NK-92 treated with Interleukin-12 subunit alpha and Interleukin-12 subunit beta, amount 100 ng/mL, for 24 hours (cell line): ENCODE measurements around the gene SYT5.
"Not testable (repeated sequence)": the region's sequence is repeated elsewhere in the genome, so short reads cannot be mapped to it uniquely, and the experiment has no call there.

ENCODE experiments used
- DNase-seq: peaks from one replicate; lab custom pipeline; 2025; lab: John Stamatoyannopoulos, UW

SYT5 gene

DNA sequence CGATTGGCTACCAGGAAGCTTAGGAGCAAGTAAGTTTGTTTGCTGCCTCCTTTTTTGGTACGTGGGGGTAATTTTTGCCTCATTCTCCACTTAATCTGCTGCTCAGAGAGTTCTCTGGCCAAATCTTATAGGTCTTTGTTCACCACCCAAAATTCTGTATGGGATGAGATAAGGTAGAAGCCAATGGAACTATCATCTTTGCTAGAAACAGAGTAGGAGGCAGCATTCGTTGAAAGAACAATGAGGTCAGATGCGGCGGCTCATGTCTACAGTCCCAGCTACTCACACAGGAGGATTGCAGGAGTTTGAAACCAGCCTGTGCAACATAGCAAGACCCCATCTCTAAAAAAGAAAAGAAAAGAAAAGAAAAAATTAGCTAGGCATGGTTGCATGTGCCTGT is 8.6 kb downstream of the SYT5 start:
- no peak for DNase-seq

DNA sequence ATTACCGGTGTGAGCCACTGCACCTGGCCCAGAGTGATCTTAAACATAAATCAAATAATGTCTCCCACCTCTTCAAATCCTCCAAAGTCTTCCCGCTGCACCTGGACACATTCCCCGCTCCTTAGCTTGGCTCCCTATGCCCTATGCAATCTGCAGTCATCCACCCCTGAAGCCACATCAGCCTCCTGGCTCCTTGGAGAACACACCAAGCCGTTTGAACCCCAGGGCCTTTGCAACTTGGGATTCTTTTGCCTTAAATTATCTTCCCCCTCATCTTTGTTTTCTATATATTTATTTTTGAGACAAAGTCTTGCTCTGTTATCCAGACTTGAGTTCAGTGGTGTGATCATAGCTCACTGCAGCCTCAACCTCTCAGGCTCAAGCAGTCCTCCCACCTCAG is 11.0 kb downstream of the SYT5 start:
- no peak for DNase-seq

DNA sequence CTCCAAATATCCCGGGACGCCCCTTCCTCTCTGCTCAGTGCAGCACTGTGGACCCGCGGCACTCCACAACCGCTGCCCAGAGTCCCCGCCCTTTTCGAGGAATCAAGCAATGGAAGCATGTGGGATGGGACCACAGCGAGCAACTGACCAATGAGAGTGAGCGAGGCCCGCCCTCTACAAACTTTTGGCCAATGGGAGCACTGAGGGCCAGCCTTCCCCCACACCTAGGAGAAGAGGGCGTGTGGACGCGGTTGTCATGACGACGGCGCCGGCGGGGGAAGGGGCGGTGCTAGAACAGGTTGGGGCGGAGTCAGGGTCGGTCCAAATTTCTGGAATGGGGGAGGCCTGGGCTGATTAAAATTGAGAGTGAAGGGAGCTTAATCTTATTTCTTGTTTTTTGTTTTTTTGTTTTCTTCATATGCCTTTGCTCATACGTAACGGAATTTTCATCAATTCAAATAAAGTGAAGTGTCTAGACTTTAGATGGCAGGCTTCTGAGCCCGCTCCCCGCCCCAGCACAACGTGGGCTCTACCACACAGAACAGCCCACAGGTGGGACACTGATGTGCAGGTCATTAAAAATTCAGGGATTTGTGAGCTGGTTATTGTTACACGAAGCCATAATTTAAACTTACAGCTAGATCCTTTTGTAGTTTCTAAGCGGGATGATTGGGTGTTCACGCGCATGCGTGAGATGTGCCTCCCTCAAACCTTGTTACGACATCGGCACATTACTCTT is 13.4 kb downstream of the SYT5 start, which contains the start of gene DNAAF3:
TSS of gene DNAAF3 (minus strand) at position 84 of the 739 bp plus-strand sequence. CDS start 200 bp downstream, outside the sequence.
- no peak for DNase-seq

DNA sequence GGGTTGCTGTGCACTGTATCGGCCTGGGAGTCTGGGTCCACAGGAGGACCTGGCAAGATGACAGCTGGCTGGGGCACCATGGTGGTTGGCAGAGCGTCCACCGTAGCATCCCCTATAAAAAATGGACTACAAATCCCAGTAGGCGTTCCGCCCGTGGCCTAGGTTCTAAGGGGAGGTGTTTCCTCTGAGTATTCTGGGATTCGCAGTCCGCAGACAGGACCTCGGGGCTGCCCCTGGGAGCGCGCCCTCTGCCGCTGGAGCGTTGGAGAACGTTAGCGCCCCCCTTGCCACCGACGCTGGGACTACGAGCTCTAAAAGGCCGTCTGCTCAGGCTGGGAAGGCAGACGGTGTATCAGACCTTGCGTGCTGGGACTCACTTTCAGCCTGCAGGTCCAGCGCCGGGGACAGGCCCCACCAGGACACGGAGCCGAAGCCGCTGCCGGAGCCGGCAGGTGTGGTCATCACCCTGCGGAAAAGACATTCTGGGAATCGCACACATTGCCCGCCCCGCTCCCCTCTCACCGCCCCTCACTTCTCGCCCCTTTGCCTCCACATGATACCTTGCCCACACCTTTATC is 14.0 kb downstream of the SYT5 start:
- DNase-seq, result no peak

DNA sequence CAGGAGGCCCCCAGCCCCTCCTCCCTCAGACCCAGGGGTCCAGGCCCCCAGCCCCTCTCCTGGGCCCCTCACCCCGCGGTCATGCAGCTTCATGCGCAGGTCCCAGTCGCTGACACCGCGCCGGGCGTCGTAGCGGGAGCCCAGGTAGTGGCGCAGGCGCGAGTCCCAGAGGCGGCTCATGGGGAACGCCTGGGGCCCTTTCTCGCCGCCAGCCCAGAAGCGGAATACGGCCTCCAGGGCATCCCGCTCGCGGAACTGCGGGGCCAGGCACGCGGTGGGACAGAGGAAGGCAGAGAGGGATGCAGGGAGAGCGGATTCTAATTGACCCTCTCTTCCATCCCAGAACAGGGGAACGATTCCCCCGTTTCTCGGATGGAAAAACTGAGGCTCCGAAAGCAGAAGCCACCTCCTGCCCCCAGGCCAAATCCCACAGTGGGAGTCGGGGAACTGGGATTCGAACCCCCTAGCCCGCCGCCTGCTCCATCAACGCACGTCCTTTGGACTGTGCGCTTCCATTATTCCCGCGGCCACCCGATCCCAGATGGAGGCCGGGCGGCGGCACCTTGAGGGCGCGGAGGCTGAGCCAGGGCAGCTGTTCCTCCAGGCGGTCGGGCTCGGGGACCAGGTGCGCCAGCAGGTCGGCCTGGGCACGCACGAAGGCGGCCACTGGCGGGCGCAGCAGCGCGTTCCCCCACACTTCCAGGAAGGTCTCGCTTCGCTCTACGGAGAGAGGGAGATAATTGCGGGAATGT is 18.3 kb downstream of the SYT5 start:
- DNase-seq, result no peak

DNA sequence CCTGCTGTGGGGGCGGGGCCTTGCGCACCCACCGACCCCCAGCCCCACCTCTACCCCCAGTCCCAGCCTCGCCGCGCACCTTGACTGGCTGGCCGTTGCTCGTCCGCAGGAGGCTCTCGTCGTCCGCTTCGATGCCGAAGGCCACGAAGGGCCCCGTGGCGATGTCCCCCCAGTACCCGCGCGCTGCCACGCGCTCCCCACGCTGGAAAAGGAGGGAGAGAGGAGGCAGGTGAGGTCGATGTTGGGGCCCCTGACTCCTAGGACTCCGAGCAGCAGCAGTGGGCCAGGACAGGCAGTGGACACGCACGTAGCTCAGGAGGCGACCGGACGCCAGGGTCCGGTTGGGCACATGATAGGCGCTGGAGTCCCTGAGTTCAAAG is 19.1 kb downstream of the SYT5 start:
- DNase-seq, result no peak

DNA sequence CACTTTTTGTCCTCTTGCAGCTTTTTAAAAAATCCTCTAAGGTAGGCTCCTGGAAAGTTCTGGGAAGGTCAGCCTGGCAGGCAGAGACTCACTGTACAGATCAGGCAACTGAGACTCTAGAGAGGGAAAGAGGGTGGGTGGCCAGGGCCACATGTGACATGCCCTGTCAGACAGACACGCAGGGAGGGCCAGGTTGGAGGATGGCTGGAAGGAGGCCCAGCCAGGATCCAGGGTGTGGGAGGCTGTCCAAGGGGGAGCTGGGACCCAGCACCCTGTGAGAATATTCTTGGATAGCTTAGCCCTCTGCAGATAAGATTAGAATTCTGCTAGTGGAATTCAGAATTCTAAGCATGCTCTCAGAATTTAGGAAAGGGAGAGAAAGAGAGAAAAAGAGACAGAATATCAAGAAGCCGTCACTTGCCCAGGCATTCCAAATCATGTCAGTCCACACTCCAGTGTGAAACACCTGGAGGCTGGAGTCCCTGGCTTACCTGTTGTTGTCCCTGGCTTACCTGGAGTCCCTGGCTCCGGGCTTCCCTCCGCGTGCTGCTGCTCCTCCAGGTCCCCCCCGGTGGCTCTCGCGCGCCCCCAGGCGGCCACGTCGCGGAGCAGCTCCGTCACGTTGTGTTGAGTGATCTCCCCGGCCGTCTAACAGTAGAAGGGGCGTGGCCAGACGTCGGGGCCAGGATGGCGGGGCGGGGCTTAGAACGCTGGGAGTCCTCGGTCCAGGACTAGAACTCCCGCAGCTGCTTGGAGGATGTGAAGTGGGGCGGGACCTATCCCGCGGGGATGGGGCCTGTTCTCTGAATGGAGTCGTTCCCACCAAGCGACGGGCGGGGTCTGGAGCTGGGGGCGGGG is 19.7 kb downstream of the SYT5 start:
- peak; percentile 90 for DNase-seq

DNA sequence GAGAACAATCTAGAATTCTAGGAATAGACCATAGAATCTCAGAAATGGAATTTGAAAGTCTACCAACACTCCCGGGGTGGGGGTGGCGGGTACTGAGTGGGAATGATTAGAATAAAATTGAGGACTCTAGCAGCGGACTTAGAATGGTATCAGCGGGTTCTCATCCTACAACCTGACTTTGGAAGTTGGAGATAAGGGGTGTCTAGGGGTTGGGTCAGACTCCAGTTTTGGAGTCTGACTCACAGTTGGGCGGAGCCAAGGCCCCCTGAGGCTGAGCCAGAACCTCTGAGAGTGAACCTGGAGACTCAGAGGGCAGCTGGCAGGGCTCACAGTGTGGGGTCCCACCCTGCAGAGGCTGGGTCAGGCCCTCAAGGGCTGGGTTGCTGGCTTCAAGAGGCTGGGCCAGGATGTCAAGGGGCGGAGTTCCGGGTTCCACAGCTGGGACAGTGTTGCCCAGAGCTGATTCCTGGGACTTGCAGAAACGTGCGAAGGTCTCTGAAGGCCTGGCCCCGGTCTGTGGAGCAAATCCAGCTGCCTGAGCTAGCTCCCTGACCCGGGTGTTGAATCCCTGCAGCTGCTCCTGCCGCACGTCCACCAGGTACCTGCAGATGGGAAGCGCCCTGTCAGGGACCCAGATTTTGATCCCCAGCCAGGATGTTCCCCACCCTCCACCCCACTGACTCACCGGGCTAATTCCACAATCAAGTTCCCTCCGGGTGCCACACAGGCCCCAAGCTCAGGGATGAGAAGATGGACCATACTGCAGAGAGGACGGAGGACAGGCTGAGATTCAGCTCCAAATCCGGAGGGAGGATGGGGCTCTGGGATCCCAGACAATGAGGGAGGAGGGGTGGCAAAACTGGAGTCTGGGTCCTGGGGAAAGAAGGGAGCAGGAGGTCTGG is 21.0 kb downstream of the SYT5 start:
- DNase-seq, result no peak

DNA sequence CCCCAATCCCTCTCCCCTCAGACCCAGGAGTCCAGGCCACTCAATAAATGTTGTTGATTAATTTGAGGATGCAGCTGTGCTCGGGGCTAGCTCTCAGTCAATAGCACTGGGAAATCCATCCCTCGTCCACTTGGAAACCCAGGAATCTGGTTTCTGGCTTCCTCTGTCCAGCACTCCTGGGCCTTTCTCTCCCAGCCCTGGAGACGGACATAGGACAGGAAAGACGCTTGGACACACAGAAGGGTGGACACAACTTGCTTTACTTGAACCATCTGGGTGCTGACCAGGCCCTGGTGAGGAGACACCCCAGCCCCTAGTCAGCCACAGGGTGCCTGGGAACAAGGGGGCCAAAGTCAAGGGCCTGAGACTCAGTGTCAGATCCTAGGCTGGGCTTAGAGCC is 21.7 kb downstream of the SYT5 start:
- DNase-seq, result no peak

DNA sequence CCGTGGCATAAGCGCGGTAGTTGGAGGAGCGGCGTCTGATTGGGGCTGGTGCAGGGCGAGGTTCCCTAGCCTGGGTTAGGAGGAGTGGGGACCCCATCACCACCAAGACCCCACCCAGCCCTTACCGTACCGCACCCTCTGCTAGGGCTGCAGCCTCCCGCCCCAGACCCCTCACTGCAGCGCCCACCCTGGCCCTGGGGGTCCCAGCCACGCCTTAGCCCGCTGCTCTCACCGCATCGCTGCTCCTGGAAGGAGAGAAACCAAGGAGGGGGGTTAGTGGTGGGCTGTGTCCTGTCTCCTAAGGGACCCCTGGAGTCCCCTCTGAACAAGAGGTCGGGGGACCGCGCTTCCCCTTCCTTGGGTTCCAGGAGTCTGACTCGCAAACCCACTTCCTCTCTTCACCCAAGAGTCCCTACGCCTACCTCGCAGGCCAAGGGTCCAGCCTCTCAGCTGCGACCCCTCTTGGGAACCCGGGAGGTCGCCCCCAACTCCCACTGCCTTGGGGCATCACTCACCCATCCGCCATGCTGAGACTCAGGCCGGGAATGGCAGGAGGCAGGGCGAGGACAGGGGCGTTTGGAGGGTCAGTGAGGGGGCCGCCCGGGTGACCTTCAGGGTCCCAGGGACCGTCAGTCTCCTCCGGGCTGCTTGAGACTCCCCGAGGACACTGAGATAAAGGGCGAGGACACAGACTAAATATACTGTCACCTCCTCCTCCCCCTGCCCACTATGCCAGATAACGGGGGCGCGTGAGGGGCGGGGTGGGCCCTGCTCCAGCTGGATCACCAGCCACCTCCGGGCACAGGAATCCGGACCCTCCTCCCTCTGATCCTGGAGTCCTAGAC is 22.8 kb downstream of the SYT5 start, which contains the start of gene TNNI3:
TSS of gene TNNI3 (minus strand) at position 669 of the 845 bp plus-strand sequence. CDS start at position 526, 143 bp downstream.
- DNase-seq, result no peak

DNA sequence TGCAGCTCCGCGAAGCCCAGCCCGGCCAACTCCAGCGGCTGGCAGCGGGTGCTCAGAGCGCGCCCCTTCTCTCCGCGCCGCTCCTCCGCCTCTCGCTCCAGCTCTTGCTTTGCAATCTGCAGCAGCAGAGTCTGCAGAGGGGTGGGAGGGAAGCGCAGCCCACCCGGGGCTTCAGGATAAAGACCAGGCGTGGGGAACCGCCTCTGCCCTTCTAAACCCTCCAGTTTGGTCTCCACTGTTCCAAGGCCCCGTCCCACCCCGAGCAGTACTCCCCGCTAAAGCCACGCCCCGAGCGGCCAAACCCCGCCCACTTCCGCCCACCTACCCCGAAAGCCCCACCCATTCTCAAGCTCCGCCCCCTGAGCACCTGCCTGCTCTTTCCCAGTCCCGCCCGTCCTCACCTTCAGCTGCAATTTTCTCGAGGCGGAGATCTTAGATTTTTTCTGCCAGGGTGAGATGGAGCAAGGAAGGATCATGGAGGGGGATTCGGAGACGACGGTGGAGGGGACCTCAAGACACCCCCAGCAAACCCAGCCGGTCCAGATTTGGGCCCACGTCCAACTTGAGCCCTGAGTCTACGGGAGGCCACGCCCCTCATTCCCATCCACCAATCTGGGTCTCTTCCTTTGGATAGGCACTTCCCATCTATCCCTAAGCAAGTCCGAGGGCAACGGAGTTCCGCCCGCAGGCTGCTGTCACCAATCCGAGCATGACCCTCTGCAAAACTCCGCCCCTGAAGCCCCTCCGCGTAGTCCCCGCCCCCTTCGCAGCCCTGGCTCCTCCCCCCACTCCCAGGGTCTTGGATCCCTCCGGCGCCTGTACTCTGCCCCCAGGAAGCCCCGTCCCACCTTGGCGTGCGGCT is 23.7 kb downstream of the SYT5 start:
- DNase-seq, result no peak

DNA sequence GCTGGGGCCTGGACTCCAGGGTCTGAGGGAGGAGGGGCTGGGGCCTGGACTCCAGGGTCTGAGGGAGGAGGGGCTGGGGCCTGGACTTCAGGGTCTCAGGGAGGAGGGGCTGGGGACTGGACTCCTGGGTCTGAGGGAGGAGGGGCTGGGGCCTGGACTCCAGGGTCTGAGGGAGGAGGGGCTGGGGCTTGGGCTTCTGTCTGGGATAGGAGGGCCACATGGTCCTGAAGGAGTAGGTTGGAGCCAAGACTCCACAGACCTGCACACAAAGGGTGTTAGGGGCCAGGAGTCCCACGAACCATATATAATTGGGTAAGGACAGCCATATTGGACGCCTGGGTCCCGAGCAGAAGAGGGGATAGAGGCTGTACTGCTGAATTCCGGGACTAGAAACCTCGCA is 24.3 kb downstream of the SYT5 start:
- not testable (repeated sequence) for DNase-seq

DNA sequence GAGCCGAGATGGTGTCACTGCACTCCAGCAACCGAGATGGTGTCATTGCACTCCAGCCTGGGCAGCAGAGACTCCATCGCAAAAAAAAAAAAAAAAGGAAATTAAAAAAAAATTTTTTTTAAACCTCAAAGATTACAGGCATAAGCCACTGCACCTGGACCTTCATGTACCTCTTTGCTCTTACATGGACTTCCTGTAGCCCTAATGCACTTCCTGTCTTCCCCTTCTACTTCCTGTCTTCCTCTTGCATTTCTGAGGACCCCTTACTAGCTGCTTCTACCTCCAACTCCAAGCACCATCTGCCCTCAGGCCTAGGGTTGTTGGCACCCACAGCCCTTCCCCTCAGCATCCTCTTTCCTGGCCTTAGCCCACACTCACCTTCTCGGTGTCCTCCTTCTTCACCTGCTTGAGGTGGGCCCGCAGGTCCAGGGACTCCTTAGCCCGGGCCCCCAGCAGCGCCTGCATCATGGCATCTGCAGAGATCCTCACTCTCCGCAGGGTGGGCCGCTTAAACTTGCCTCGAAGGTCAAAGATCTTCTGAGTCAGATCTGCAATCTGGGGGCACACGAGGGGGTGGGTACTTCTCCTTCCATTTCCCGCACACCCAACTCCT is 26.3 kb downstream of the SYT5 start:
- no peak for DNase-seq

DNA sequence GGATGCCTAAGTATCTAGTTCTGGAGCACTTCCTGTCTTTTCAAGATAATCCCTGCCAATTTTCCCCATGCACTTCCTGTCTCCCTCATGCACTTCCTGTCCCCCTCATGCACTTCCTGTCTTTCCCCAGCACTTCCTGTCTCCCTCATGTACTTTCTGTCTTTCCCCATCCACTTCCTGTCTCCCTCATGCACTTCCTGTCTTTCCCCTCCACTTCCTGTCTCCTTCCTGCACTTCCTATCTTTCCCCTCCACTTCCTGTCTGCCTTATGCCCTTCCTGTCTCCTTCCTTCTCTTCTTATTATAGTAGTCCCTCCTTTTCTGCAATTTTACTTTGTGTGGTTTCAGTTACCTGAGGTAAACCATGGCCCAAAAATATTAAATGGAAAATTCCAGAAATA is 28.1 kb downstream of the SYT5 start:
- DNase-seq, result no peak

DNA sequence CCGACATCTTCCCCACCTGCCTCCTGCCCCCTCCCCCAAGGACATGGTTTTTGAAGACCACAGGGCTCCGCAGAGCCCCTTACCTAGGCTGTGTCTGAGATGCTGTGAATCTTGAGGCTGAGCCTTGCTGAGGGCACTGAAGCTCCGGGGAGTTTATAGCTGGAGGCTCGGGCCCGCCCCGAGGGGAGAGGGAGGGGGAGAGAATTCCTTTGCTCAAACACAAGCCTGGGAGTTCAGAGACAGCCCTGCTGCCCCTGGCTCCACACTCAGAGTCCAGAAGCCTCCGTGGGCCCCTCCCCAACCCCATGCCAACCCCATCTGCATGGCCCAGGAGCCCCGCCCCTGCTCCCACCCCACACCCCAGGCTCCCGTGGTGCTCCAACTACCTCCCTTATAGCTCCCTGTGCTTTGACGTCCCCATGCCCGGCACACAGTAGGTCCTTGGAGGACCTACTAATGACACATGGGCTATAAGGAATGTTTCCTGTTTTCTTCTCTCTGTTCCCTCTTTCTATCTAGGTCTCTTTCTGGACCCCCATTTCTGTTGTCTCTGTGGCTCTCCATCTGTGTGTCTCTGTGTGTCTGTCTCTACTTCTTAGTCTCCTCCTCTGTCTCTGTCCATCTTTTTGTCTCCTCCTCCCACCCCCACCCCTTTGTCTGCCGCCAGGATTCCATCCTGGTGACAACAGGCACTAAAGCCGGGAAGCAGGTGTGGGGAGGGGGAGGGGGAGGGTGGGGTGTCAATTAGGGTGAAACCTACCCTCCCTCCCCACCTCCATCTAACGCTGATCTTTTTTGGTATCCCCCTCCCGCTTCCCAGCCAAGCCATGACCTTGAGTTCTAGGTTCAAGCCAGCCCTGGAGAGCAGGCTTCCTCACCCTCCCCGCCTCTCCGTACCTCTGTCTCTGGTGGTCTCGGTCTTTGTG is 30.7 kb downstream of the SYT5 start, which contains the start of gene TNNT1:
TSS of gene TNNT1 (minus strand) at position 129 of the 926 bp plus-strand sequence. CDS start 2,049 bp downstream, outside the sequence.
- no peak for DNase-seq

DNA sequence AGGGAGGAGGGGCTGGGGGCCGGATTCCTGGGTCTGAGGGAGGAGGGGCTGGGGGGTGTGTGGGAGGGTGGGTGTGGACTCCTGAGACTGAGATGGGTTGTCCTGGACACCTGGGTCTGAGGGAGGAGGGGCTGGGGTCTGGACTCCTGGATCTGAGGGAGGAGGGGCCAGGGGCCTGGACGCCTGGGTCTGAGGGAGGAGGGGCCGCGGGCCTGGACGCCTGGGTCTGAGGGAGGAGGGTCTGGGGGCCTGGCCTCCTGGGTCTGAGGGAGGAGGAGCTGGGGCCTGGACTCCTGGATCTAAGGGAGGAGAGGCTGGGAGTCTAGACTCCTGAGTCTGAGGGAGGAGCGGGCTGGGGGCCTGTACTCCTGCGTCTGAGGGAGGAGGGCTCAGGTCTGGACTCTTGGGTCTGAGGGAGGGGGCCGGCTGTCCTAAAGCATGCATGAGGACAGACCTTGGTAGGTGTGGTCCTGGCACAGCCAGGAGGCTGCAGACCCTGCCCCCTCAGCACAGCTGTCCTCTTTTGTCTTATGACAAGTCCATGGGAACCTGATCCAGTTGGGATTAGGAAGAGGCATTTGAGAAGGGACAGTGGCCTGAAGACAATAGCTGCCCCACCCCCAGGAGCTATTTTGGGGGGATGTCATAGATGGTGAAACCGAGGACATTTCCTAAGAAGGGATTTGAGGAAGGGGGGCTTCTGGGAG is 32.4 kb downstream of the SYT5 start:
- no peak for DNase-seq
